HG02840 (cell line): ENCODE data around the gene TTC22.
A peak's percentile ranks its signal among the peaks of the same experiment; 100 is the strongest.

Source experiments
- ATAC-seq: cut with Tn5 transposase; IDR thresholded peaks from one replicate; pipeline ENCODE4 v1.9.1; 2021; ENCODE audit warnings: mild to moderate bottlenecking, moderate library complexity, moderate number of reproducible peaks; ENCODE audit not compliant: unreplicated experiment, low FRiP score

Gene TTC22

DNA sequence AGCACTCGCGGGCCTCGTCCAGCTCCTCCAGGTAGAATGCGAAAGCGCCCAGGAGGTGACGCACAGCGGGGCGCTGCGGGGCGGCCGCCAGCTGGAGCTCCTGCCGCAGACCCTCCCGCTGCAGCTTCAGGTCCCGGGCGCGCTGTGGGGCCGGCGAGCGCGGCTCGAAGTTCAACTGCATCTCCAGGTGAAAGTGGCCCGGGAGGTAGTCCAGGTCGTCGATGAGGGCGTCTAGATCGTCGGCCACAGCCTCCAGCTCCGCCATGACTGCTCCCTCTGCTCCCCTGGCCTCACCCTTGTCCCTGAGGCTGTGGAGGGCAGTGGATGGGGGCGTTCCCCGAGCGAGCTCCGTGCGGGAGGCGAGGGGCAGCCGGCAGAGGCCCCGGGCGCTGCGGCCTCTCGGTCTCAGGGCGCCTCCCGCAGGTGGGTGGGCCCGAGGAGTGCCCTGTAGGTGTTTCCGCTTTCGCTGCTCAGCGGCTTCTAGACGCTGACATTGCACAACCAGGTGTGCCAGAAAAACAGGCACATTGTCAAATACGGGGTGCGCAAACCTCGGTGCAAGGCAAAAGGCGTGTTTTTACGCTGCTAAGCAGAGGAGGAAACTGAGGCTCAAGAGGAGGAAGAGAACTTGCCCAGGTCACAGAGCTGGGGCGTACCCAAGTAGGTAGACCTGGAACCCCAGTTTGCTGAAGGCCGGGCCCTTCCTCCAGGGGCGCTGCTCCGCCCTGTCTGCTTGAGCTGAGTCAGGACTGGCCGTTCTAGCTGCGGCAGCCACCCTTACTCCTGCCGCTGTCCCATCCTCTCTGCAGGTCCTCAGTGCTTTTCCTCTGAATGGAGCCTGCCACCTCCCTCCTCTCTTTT, at the start of gene TTC22:
TSS of gene TTC22 (minus strand) at position 425 of the 861 bp plus-strand sequence. CDS start at position 265, 160 bp downstream.
- ATAC-seq: peak; percentile 80

DNA sequence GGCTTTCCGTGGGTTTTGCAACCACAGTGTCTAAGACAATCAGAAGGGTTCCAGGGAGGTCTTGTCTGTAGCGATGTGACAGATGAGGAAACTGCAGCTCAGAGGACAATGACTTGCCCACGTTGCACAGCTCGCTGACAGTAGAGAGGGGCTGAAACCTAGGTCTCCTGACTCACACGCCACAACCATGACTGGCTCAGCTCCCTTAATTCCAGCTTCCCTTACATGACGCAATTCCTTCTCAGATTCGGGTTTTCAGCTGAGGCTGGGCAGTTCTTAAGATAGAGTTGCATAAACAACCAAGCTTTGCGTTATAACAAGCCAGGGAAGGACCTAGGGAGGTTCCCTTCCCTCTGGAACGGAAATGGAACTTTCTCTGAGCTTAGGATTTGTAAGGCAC, 49.6 kb upstream of the TTC22 start:
- no peak for ATAC-seq

DNA sequence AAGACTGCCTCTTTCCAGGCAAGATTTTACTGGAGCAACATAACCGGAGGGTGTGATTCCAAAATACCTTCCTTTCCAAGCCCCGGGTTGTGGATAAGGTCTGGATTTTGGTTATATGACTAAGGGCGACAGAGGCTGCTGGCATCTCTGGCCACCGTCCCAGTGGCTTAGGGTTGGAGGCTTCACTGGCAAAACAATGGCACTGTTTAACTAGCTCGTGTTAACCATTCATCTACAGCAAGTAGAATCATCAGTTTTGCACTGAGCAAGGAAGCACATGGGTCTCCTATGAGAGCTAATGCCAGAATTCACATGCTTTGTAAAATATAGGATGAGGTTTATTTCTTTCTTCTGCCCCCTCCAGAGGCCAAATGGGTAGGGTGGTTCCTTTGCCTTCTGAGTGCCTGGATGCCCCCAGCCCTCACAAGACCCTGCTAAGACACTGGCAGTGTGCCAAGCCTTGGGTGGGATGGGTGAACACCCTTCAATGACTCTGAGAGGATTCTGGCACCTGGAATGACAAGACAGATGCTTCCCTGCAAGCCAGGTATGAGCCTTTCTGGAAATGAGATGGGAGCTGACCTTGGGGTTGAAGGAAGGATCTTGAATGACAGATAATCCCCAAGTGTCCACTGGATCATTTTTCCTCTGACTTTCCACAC, 49.1 kb upstream of the TTC22 start:
- no peak for ATAC-seq

DNA sequence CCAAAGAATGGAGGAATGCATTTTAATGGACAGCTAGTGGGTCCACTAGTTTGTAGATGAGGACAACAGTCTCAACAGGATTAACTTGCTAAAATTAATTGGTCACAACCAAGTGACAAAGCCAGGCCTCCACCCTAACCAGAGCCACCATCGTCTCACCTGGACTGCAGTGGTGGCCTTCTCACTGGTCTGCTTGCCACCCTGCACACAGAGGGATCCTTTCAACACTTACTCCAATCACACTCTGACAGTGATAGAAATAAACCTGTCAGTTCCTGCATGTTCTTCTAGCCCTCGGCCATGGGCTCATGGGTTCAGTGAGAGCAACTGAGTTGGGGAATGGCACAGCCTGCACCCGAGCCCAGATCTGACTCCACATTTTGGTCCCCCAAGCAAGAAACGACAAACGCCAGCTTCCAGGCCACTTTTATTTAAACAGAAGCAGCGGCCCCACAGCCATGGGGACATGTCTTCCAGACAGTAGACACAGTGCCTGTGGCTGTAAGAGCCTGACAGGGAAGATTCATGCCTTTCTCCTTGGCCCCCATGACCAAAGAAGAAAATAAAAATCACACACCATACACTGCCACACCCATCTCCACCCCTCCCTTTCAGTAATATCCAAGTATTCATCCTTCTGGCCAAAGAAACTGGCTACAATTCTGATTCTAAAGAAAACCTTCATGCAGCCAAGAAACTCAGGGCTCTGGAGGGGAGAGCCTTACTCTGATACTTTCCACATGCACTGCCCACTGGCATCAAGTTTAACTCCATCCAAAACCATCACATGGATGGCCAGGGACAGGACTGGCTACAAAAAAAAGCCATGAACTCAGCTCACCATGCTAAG, 48.3 kb upstream of the TTC22 start:
- ATAC-seq: no peak

DNA sequence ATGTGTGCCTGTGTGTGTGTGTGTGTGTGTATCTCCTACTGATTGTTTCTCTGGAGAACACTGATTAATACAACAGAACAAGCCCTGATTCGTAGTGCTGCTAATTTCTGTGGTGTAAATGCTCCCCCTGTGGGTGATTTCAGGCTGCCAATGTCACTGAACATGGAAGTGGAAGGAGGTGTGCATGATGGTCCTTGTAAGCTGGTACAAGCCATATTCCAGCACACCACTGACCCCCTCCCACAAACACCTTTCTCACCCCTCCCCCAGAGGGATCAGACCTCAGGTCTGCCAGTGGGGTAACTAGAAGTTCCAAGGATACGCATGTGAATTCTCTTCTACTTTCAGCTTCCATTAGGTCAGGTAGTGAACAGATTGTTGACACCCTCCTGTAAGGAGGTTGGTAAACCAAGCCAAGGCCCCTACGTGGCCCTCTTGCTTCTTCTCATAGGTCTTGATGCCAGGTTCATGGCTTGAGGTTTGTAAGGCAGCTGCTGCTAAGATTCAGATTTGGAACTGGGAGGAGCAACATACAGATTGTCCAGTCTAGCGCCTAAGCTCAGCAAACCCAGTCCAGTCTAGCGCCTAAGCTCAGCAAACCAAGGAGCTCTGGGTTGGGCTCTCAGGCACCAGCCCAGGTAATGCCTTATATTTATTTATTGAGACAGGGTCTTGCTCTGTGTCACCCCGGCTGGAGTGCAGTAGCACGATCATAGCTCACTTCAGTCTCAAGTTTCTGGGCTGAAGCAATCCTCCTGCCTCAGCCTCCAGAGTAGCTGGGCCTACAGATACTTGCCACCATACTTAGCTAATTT, 47.2 kb upstream of the TTC22 start:
- no peak for ATAC-seq

DNA sequence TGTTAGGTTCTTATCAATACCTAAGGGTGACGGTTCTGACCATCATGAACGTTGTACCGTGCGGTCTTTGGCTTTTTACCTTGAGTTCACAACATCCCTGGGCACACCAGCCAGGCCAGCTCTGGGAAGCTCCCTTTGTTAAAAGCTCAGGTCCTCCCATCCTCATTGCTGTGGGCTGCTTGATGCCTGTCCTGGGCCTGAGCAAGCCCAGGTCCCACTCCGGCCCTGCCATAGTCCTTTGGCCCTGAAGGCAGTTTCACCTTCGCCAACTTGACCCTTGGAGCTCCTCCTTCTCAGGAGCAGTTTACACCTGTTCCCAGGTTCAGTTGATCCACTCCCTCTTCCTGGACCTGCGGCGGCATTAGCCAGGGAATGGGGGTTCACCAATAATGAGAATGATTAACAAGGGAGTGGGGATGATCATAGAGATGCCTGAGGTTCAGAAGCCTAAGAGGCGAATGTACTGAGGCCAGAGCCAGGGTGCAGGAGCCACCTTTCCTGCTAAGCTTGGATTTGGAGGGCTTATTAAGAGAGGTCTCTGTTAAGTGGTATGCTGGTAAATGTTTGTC, 45.7 kb upstream of the TTC22 start:
- no peak for ATAC-seq

DNA sequence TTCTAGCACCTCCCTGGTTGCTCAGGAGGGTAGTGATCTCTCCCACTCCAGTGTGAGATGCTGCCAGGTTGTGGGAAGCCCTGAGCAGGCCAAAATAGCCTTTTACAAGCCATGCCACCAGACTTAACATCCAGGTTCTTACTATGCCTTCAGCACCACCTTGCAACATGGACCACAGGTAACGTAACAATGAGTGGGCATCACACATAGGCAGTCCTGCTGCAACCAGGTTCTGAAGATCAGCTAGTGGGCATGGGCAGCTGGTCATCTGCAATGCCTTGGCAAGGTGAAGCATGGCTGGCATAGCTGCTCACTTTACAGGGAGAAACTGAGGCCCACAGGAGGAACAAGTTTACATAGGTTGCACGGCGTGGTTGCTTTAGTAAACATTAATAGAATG, 45.2 kb upstream of the TTC22 start:
- ATAC-seq: no peak

DNA sequence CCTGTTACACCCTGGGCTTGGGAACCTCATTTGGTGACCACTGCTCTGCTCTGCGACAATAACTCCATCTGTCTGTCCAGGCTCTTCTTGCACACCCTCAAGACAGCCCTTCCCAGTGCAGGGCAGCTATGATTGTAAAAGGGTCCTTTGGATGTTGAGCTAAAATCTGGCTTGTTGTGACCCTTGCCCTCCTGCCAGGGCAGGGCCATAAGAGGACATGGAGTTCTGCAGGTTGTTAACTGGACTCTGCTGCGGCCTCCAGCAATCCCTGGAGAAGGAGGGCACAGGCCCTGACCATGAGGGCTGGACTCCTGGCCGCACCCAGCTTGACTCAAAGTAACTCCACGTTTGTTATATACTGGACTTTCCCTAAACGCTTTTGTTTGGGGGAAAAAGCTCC, 44.6 kb upstream of the TTC22 start:
- ATAC-seq: no peak

DNA sequence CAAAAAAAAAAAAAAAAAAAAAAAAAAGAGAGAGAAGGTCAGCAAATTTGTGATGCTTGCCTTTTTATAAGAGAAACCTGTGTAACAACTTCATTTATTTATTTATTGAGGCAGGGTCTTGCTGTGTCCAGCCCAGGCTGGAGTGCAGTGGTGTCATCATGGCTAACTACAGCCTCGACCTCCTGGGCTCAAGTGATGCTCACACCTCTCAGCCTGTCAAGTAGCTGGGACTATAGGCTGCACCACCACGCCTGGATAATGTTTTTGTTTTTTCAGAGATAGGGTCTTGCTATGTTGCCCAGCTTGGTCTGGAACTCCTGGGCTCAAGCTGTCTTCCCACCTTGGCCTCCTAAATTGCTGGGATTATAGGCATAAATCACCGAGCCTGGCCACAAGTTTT, 43.4 kb upstream of the TTC22 start:
- ATAC-seq: no peak

DNA sequence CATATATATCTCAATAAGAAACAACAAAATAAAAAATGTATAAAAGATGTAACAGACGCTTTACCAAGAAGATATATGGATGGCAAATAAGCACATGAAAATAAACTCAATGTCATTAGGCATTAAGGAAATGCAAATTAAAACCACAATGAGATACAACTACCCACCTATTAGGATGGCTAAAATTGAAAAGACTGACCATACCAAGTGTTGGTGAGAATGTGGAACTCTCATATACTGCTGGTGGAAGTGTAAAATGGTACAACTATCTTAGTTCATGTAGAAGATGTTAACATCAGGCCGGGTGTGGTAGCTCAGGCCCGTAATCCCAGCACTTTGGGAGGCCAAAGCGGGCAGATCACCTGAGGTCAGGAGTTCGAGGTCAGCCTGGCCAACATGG, 42.3 kb upstream of the TTC22 start:
- ATAC-seq: no peak

DNA sequence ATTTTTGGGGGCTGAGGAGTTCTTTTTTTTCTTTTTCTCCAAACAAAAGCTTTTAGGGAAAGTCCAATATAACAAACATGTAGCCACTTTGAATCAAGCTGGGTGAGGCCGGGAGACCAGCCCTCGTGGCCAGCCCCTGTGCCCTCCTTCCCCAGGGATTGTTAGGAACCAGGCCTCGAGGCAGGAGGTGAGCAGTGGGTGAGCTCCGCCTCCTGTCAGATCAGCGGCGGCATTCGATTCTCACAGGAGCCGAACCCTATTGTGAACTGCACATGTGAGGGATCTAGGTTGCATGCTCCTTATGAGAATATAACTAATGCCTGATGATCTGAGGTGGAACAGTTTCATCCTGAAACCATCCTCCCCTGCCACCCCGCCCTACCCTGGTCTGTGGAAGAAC, 41.8 kb upstream of the TTC22 start:
- no peak for ATAC-seq

DNA sequence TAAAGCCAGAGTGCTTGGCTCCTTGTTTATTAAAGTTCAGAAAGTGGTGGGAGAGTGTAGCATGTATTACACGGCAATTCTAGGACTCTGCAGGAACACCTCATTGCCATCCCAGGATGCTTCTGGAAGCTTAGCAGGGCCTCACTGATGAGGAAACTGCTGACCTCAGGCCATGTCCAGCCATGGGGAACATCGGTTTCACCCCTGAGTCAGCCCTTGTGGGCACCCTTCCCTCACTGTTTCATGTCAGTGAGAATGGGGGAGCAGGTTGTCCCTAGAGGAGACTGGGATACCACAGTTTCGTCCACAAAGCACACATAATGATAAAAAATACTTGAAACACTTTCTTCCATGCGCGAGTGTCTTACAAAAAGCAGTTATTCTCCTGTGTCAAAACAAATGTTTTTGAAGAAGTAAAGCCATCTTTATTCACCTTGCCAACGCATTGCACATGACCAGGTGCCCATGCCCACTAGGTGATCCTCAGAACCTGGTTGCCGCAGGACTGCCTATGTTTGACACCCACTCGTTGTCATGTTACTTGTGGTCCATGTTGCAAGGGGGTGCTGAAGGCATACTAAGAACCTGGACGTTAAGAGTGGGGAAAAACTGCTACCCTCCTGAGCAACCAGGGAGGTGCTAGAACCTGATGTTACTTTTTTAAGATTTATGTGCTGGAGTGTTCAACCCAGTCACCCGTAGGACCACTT, 41.2 kb upstream of the TTC22 start:
- no peak for ATAC-seq

DNA sequence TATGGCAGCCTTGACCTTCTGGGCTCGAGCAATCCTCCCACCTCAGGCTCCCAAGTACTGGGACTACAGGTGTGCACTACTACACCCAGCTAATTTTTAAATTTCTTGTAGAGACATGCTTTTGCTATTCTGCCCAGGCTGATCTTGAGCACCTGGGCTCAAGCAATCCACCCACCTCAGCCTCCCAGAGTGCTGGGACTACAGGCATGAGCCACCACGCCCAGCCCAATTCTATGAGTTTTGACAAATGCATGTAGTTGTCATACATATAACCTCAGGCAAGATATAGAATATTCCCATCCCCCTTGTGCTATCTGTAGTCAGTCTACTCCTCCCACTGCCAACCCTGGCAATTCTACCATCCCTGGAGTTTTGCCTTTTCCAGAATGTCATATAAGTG, 38.7 kb upstream of the TTC22 start:
- no peak for ATAC-seq

DNA sequence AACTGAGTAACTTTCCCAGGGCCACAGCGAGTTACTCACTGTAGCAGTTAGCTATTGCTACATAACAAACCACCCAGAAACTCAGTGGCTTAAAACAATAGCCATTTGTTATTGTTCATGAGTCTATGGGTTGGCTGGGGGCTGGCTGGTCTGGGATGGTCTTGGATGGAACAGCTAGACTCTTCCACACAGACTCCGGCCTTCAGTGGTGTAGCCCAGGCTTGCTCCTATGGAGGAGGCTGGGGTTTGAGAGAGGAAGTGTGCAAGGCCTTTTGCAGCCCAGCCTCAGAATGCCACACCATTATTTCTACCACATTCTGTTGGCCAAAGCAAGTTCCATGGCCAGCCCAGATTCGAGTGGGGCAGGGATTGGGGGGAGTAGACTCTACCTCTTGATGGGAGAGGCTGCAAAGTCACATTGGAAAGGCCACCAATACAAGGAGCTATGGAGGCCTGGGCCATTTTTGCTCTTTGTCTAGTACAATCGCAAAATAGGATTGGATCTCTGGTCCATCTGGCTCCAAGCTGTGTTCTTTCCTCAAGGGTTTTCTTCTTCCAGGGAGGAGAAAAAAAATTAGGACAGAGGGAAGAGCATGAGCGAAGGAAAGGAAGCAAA, 37.5 kb upstream of the TTC22 start:
- ATAC-seq: no peak

DNA sequence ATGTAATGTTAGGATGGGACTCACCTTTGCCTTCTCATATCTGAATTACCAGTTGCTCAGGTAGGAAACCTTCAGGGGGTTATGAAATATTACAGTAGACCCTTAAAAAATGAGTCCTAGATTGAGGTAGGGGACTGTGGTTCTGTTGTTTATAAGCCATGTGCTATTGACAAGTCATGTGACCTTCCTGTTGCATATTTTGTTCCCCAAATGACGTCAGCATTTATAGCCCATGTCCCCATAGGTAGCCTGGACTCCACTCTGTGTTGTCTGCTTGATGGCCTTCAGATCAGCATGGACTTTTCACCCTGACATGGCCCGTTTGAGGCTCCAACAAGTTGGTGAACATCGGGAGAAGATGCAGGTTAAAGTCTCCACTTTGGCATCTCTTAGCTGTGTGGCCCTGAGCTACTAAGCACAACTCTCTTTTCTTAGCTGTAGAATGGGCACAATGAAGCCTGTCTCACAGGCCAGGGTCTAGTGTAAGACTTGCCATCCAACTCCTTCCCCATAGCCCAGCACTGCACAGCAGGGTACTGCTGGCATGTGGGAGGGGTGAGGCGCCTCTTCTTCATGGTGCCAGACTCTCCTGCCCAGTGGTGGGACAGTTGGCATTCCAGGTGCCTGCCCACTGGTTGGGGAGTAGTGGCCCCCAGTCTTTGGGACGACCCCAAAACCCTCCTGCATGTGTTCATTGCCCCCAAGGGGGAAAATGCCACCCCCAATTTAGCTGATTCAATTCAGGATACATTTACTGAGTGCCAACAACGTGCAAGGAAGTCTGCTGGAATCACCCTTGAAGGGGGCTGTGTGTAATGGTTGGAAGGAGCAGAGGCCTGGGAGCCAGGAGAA, 36.1 kb upstream of the TTC22 start:
- ATAC-seq: no peak

DNA sequence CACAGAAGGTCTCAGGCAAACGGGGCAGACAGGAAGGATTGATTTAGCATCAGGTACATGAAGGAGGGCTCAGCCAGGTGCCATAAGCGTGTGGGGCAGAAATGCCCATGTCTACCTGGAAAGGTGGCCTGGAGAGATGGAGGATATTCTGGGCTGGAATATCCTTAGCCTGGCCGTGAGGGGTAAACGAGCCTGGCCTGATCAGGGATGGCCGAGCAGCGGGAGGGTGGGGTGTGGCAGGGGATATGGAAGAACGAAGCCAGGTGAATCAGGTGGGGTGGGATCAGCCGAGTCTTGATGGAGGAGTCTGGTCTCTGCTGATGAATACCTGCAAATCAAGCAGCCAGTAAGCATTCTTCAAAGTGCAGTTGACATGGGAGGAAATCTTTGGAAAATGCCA, 35.5 kb upstream of the TTC22 start:
- ATAC-seq: no peak

DNA sequence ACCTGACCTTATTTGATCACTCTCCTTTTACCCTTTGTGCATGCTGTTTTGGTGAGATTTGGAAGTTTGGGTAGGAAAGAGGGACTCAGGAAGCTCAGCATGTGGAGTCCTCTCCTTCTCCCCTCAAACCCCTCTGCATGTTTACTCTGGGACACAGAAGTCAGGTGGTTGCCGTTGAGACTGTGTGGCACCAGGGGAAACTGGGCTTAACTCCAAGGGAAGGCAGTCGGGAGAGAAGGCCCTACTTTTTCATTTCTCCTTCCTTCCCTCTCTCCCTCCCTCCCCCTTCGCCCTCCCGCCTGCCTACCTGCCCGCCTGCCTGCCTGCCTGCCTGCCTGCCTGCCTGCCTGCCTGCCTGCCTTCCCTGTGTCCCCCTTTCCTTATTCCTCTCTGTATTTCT, 34.8 kb upstream of the TTC22 start:
- no peak for ATAC-seq
